ENCODE results near the gene TPRN.

- TF ChIP-seq SPI1 (IDR thresholded peaks at IDR 0.05; ENCODE audit: low read depth, low read length) (no peak), PAX5 (IDR thresholded peaks at IDR 0.05; ENCODE audit: insufficient read depth, low read length, severe bottlenecking) (no peak), POLR2AphosphoS5 (IDR thresholded peaks at IDR 0.05; ENCODE audit: low read depth, low read length) (no peak), POLR2A (IDR thresholded peaks at IDR 0.05; ENCODE audit: low read depth, low read length) (no peak), TAF1 (IDR thresholded peaks at IDR 0.05; ENCODE audit: low read depth, low read length) (no peak)
Observed at GRCh38 chr9:137182836-137183235, 17.7 kb downstream of the TPRN start.

Measured in GM12891 (cell line).